HepG2 (cell line): ENCODE data around the gene PLGRKT. TPM values are rescaled to one million over a fixed set of nuclear protein-coding genes. Genes with fewer than 3 reads are reported as not detected.

Experiments
- ATAC-seq: fragments of 200-7000 bp; cut with Tn5 transposase; 3 replicates; pipeline ENCODE4 v1.9.1; 2020; ENCODE audit warnings: mild to moderate bottlenecking, moderate library complexity
- BruUV-seq: library from RNA; stranded (reverse); fragments of 400-500 nt; replicated peaks from 2 replicates; lab custom pipeline; 2021; lab: Mats Ljungman, UMichigan
- CTCF ChIA-PET: fragments of 300-600 bp; formaldehyde crosslinking; extraction: SDS; loops from one replicate; lab custom pipeline; 2021; ENCODE audit warnings: low total read pairs, inconsistent platforms, low intra/inter-chr PET ratio; lab: Yijun Ruan, JAX
- POLR2A ChIA-PET: fragments of 350-600 bp; sonication (Branson Sonifier 250); formaldehyde crosslinking; loops from one replicate; lab custom pipeline; 2020; ENCODE audit warnings: antibody characterized with exemption, inconsistent platforms; lab: Yijun Ruan, JAX
- DNase-seq: peaks from one replicate; pipeline ENCODE4 v3.0.0-alpha.2; 2015; ENCODE audit warnings: low spot score
- FAIRE-seq: peaks from 3 replicates; lab custom pipeline; 2011; peaks lifted over from hg19 to GRCh38; lab: Jason Lieb, UNC
- H2AFZ ChIP-seq: one replicate; pipeline ENCODE4 v1.6.1; 2011; ENCODE audit warnings: low read length, inconsistent platforms
- H3K27ac ChIP-seq: fragments of 300-600 bp; 3 replicates; pipeline ENCODE4 v1.8.0; 2011; ENCODE audit warnings: mixed run types, mild to moderate bottlenecking, mixed read lengths, low read length, inconsistent platforms; ENCODE audit not compliant: insufficient read depth; ENCODE audit errors: extremely low read length
- H3K27me3 ChIP-seq, 2 experiments: fragments of 200-600 bp in 1 of 2; 2 replicates in 1 of 2; 3 replicates in 1 of 2; pipeline versions ENCODE4 v1.6.0 to v1.8.0; 2011; ENCODE audit warnings: low read length in 2 of 2, mild to moderate bottlenecking in 2 of 2, moderate library complexity in 2 of 2, inconsistent platforms in 1 of 2; ENCODE audit not compliant: insufficient read depth in 2 of 2, control insufficient read depth in 1 of 2
- H3K36me3 ChIP-seq, 2 experiments: fragments of 200-600 bp in 1 of 2; replicated peaks in 1 of 2; 2 replicates in 1 of 2; 3 replicates in 1 of 2; pipeline versions ENCODE4 v1.5.1 to v1.8.0; 2011; ENCODE audit warnings: low read length in 2 of 2, inconsistent platforms in 1 of 2; ENCODE audit not compliant: insufficient read depth in 2 of 2, control insufficient read depth in 1 of 2
- H3K4me1 ChIP-seq: 2 replicates; pipeline ENCODE4 v1.5.1; 2012; ENCODE audit warnings: low read length, inconsistent platforms; ENCODE audit not compliant: insufficient read depth
- H3K4me2 ChIP-seq: 2 replicates; pipeline ENCODE4 v1.6.0; 2011; ENCODE audit warnings: low read depth, low read length, inconsistent platforms
- H3K4me3 ChIP-seq, 3 experiments: fragments of 200-600 bp in 1 of 3; sonication (generic), shearing (Covaris generic) in 1 of 3; replicated peaks in 1 of 3; 2 replicates each; pipeline ENCODE4 v1.5.1; 2011 to 2016; ENCODE audit warnings: low read length in 3 of 3, inconsistent platforms in 2 of 3, low read depth in 2 of 3, mild to moderate bottlenecking in 2 of 3, control low read depth in 1 of 3, mixed read lengths in 1 of 3; ENCODE audit not compliant: insufficient read depth in 1 of 3
- H3K79me2 ChIP-seq: one replicate; pipeline ENCODE4 v1.6.1; 2011; ENCODE audit warnings: low read length, inconsistent platforms; ENCODE audit not compliant: insufficient read depth
- H3K9ac ChIP-seq: 2 replicates; pipeline ENCODE4 v1.6.0; 2011; ENCODE audit warnings: mild to moderate bottlenecking, low read depth, low read length, inconsistent platforms; ENCODE audit not compliant: insufficient read depth
- H3K9me3 ChIP-seq: 2 replicates; pipeline ENCODE4 v1.5.1; 2012; ENCODE audit warnings: mild to moderate bottlenecking, low read length
- H4K20me1 ChIP-seq: 2 replicates; pipeline ENCODE4 v1.6.0; 2011; ENCODE audit warnings: inconsistent platforms, mild to moderate bottlenecking, low read length, moderate library complexity; ENCODE audit not compliant: insufficient read depth
- GLI4 ChIP-seq: sonication (generic); formaldehyde crosslinking; IDR thresholded peaks from 2 replicates; pipeline ENCODE4 v1.5.1; 2020; ENCODE audit warnings: missing genetic modification reagents, mild to moderate bottlenecking, moderate library complexity, borderline replicate concordance
- MTF1 ChIP-seq: sonication (generic); formaldehyde crosslinking; IDR thresholded peaks from 2 replicates; pipeline ENCODE4 v1.5.0; 2020; ENCODE audit warnings: missing genetic modification reagents
- NAIF1 ChIP-seq: sonication (generic); formaldehyde crosslinking; IDR thresholded peaks from 2 replicates; pipeline ENCODE4 v1.5.0; 2020; ENCODE audit warnings: mild to moderate bottlenecking, missing genetic modification reagents, borderline replicate concordance
- NFIC ChIP-seq: IDR thresholded peaks from 2 replicates; pipeline ENCODE4 v1.6.1; 2012; ENCODE audit warnings: mild to moderate bottlenecking, low read length, inconsistent platforms
- PITX1 ChIP-seq: sonication (generic); formaldehyde crosslinking; IDR thresholded peaks from 2 replicates; pipeline ENCODE4 v1.5.1; 2020; ENCODE audit warnings: mild to moderate bottlenecking, missing genetic modification reagents
- REXO4 ChIP-seq: sonication (generic); formaldehyde crosslinking; IDR thresholded peaks from 2 replicates; pipeline ENCODE4 v1.8.0; 2022; ENCODE audit warnings: missing genetic modification reagents, mild to moderate bottlenecking, borderline replicate concordance
- ZNF33B ChIP-seq: sonication (generic); formaldehyde crosslinking; IDR thresholded peaks from 2 replicates; pipeline ENCODE4 v1.5.1; 2020; ENCODE audit warnings: mild to moderate bottlenecking, missing genetic modification reagents
- ZNF543 ChIP-seq: sonication (generic); formaldehyde crosslinking; IDR thresholded peaks from 2 replicates; pipeline ENCODE4 v1.4.0; 2020; ENCODE audit warnings: mild to moderate bottlenecking, missing genetic modification reagents
- ZNF75D ChIP-seq: sonication (generic); formaldehyde crosslinking; IDR thresholded peaks from 2 replicates; pipeline ENCODE4 v1.8.1; 2023; ENCODE audit warnings: missing genetic modification reagents, mild to moderate bottlenecking, borderline replicate concordance
- ZNF790 ChIP-seq: sonication (generic); formaldehyde crosslinking; IDR thresholded peaks from 2 replicates; pipeline ENCODE4 v1.8.0; 2022; ENCODE audit warnings: missing genetic modification reagents, mild to moderate bottlenecking, borderline replicate concordance
- ZSCAN22 ChIP-seq: sonication (generic); formaldehyde crosslinking; IDR thresholded peaks from 2 replicates; pipeline ENCODE4 v1.4.0; 2020; ENCODE audit warnings: mild to moderate bottlenecking, missing genetic modification reagents
- WGBS: methylation state at CpG from one replicate; pipeline ENCODE4 v1.1.6; 2017; ENCODE audit warnings: low lambda C conversion rate; 5-methylcytosine and 5-hydroxymethylcytosine counted together
- in situ Hi-C: cut with HindIII; loops from 2 replicates; pipeline ENCODE4 v1.10.0; 2017; ENCODE audit warnings: low pct_unique_long_range_greater_than_20kb; ENCODE audit not compliant: extremely low pct_ligation_motif_present
- intact Hi-C: fragments of 100-400 bp; cut with micrococcal nuclease; formaldehyde crosslinking; loops from one replicate; pipeline ENCODE4 v1.10.0; 2022; ENCODE audit not compliant: unreplicated experiment
- polyA plus RNA-seq, 8 experiments: library from polyadenylated mRNA; depleted of rRNA in 3 of 8; stranded (reverse) in 7 of 8; unstranded in 1 of 8; fragments of >200 nt; fragmentation: Illumina TruSeq in 4 of 8; extraction: Trizol in 4 of 8; gene quantifications; 2 replicates each; pipeline versions ENCODE4 v1.2.1 to v1.2.3, GENCODE V29; 2011 to 2016; ENCODE audit warnings: low read depth in 4 of 8, missing spikeins in 1 of 8, mixed read lengths in 1 of 8; ENCODE audit not compliant: insufficient read depth in 1 of 8
- total RNA-seq, 5 experiments: library from RNA; depleted of rRNA; stranded (reverse); fragments of >200 nt; fragmentation: Illumina TruSeq; extraction: Trizol; gene quantifications; 2 replicates each; pipeline ENCODE4 v1.2.3, GENCODE V29; 2016; ENCODE audit warnings: low read depth in 1 of 5
- TF ChIP-seq, protein P1 (sequence below): IDR thresholded peaks from 2 replicates; pipeline ENCODE4 v1.4.0; 2020; ENCODE audit warnings: mild to moderate bottlenecking, missing genetic modification reagents

Gene PLGRKT
- total and polyA plus RNA-seq, 2 of the 13 experiments (the other 11 are each of a cell fraction or from before 2014, with no cell fraction given) = 5.0 to 15.8 TPM

DNA sequence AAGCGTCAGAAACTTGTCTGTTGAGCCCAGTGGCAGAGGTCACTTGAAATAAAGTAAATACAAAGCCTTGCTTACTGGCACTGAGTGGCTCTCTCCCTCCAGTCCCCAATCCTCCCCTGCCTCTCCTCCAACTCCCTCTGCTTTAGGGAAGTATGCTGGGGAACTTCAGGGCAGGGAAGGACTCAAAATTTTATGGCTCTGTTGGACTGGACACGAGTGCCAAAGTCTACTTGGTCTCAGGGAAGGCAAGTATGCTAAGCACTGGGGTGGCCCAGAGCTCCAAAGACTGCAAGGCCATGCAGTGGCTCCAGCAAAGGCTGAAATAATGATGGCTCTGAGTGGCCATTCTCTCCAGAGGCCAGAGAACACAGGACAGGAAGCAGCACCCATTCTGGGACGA is 9.6 kb downstream of the PLGRKT start:
- no peaks in the 10 kb centered on the region for H3K27me3 ChIP-seq
- CTCF ChIA-PET = no interaction called here
- no peaks in the 10 kb centered on the region for H4K20me1 ChIP-seq
- ATAC-seq (peak; percentile 34; the same call in 1 of the 3 replicates), DNase-seq (no peak), FAIRE-seq (no peak)
- H3K9me3 ChIP-seq = no peaks in the 10 kb centered on the region
- H3K36me3 ChIP-seq = peaks cover 0 to 3% of the 10 kb centered on the region in 2 experiments; a peak in 1 of 5 replicates
- intact Hi-C loops (no loop called here), in situ Hi-C loops (loop anchor here (25.0 kb wide), 2 partner anchors 441 to 666 kb away; partner anchors contain the start of gene JAK2)
- no peaks in the 10 kb centered on the region for H3K79me2 ChIP-seq
- no TSS peak for BruUV-seq
- TF ChIP-seq ZNF33B (CRISPR knock-in tag) (no peak), NAIF1 (no peak), MTF1 (CRISPR knock-in tag) (no peak), ZNF75D (CRISPR knock-in tag) (no peak), ZNF543 (CRISPR knock-in tag) (no peak), ZSCAN22 (CRISPR knock-in tag) (no peak), ZNF790 (CRISPR knock-in tag) (no peak), GLI4 (no peak), PITX1 (CRISPR knock-in tag) (no peak), REXO4 (CRISPR knock-in tag) (no peak), NFIC (no peak)
- TF ChIP-seq, protein P1, sequence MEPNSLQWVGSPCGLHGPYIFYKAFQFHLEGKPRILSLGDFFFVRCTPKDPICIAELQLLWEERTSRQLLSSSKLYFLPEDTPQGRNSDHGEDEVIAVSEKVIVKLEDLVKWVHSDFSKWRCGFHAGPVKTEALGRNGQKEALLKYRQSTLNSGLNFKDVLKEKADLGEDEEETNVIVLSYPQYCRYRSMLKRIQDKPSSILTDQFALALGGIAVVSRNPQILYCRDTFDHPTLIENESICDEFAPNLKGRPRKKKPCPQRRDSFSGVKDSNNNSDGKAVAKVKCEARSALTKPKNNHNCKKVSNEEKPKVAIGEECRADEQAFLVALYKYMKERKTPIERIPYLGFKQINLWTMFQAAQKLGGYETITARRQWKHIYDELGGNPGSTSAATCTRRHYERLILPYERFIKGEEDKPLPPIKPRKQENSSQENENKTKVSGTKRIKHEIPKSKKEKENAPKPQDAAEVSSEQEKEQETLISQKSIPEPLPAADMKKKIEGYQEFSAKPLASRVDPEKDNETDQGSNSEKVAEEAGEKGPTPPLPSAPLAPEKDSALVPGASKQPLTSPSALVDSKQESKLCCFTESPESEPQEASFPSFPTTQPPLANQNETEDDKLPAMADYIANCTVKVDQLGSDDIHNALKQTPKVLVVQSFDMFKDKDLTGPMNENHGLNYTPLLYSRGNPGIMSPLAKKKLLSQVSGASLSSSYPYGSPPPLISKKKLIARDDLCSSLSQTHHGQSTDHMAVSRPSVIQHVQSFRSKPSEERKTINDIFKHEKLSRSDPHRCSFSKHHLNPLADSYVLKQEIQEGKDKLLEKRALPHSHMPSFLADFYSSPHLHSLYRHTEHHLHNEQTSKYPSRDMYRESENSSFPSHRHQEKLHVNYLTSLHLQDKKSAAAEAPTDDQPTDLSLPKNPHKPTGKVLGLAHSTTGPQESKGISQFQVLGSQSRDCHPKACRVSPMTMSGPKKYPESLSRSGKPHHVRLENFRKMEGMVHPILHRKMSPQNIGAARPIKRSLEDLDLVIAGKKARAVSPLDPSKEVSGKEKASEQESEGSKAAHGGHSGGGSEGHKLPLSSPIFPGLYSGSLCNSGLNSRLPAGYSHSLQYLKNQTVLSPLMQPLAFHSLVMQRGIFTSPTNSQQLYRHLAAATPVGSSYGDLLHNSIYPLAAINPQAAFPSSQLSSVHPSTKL = no peak
- H3K4me1 ChIP-seq = peaks cover 15% of the 10 kb centered on the region
- no peak overlapping the region for H3K4me2 ChIP-seq
- no peak overlapping the region for H3K9ac ChIP-seq
- 44% methylated on average over 3 of the region's 3 CpGs for WGBS
- no peak overlapping the region for H2AFZ ChIP-seq
- H3K4me3 ChIP-seq = no peak overlapping the region
- POLR2A ChIA-PET = no interaction called here
- H3K27ac ChIP-seq = no peak overlapping the region
